ENCODE results near the gene C19orf44.
"Not testable (repeated sequence)": the region's sequence is repeated elsewhere in the genome, so short reads cannot be mapped to it uniquely, and the experiment has no call there.

Gene C19orf44

DNA sequence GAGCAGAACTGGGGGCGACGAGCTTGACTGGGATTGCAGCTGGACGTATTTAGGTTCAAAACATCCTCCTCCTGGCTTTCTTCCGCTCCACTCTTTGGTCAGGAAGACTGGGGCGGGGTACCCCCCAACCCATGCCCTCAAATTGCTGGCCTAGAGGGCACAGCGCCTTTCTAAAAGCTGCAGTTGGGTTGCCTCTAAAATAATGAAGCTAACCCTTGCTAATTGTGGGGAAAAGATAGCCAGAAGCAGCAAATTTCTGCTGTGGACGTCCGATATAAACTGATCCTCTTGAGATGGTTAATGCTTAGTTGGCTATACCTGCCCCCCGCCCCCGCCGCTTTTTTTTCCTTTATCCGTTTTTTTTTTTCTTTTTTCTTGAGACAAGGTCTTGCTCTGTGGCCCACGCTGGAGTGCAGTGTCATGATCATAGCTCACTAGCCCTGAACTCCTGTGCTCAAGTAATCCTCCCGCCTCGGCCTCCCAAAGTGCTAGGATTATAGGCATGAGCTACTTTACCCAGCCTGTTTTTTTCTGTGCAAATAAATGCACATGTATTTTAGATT lies 46.8 kb downstream of the C19orf44 start:
- in situ Hi-C loops (cut with MboI; ENCODE audit: low sequenced_read_pairs) = no loop called here
- DNase-seq (ENCODE audit: low spot score in 2 of 2) = no peak

GRCh38 chr19:16543734-16544133 lies 47.5 kb downstream of the C19orf44 start:
- H3K27me3 ChIP-seq (ENCODE audit: low read depth); H3K4me1 ChIP-seq; in situ Hi-C loops (cut with MboI; ENCODE audit: low sequenced_read_pairs); H3K9me3 ChIP-seq; DNase-seq (ENCODE audit: low spot score in 2 of 2): not testable (repeated sequence)
- H3K36me3 ChIP-seq (replicated peaks) = peaks cover 35% of the 10 kb centered on the region
- H3K4me3 ChIP-seq = peak overlapping the region; percentile 99

More for the DNA sequence above, 46.8 kb downstream of the C19orf44 start:
- peak overlapping the region; percentile 99 for H3K4me3 ChIP-seq
- H3K27me3 ChIP-seq (ENCODE audit: low read depth) = no peaks in the 10 kb centered on the region
- H3K4me1 ChIP-seq = peaks cover 8% of the 10 kb centered on the region
- peaks cover 42% of the 10 kb centered on the region for H3K36me3 ChIP-seq (replicated peaks)
- no peaks in the 10 kb centered on the region for H3K9me3 ChIP-seq

- Histone ChIP-seq H3K4me1 (peaks cover 8% of the 10 kb centered on the region), H3K4me3 (no peak overlapping the region)
- in situ Hi-C loops (cut with MboI; ENCODE audit: low sequenced_read_pairs) = no loop called here
Observed at GRCh38 chr19:16544473-16545231, 48.5 kb downstream of the C19orf44 start.

GRCh38 chr19:16548956-16549355 lies 52.8 kb downstream of the C19orf44 start:
- in situ Hi-C loops (cut with MboI; ENCODE audit: low sequenced_read_pairs) = no loop called here
- Histone ChIP-seq H3K9me3 (no peaks in the 10 kb centered on the region), H3K36me3 (replicated peaks) (peaks cover 17% of the 10 kb centered on the region), H3K4me1 (peaks cover under 1% of the 10 kb centered on the region), H3K27me3 (ENCODE audit: low read depth) (no peaks in the 10 kb centered on the region), H3K4me3 (no peak overlapping the region)
- DNase-seq (ENCODE audit: low spot score in 2 of 2) = no peak

More at GRCh38 chr19:16544473-16545231, 48.5 kb downstream of the C19orf44 start:
- Histone ChIP-seq H3K27me3 (ENCODE audit: low read depth) (no peaks in the 10 kb centered on the region), H3K36me3 (replicated peaks) (peaks cover 27% of the 10 kb centered on the region), H3K9me3 (no peaks in the 10 kb centered on the region)
- no peak for DNase-seq (ENCODE audit: low spot score in 2 of 2)

- DNase-seq (ENCODE audit: low spot score in 2 of 2); H3K4me3 ChIP-seq; H3K4me1 ChIP-seq; in situ Hi-C loops (cut with MboI; ENCODE audit: low sequenced_read_pairs); H3K9me3 ChIP-seq; H3K27me3 ChIP-seq (ENCODE audit: low read depth): not testable (repeated sequence)
- H3K36me3 ChIP-seq (replicated peaks) = peaks cover 24% of the 10 kb centered on the region
Observed at GRCh38 chr19:16551902-16552301, 55.7 kb downstream of the C19orf44 start.

DNA sequence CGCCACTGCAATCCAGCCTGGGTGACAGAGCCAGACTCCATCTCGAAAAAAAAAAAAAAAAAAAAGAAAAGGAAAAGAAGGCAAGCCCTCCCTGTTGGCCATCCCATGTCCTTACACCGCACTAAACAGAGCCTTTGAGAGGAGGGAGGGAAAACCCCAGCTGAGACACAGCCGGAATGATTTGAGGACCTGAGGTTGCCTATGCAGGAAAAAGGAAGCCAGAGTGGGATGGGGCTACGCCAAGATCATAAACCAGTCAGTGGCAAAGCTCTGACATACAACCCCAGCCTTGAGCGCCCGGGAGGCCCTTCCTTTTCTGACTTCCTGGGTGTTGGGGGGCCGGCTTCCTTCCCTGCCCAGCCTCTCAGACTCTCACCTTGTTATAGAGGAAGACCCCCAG lies 58.6 kb downstream of the C19orf44 start:
- peaks cover 31% of the 10 kb centered on the region for H3K36me3 ChIP-seq (replicated peaks)
- H3K4me3 ChIP-seq = no peak overlapping the region
- in situ Hi-C loops (cut with MboI; ENCODE audit: low sequenced_read_pairs) = no loop called here

DNA sequence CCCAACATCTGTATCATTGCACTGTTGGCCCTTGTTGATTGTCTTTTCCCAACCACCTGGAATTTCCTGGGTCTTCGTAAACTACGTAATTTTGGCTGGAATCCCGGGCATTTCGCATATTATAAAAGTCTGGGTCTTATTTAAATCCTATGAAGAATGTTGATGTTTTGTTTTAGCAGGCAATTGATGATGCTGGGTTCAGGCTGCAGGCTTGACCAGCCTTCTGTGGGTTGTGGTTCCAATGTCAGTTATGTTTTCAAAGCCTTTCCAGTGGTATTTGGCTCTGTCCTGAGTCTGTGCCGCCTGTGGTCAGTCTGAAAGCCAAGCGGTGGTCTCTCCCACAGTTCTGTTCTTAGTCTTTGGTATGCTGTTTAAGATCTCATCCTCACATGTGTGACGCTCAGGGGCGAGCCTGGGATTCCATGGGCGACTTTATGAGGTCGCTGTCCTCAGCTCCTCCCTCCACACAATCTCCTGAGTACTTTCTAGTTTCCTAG lies 63.6 kb downstream of the C19orf44 start:
- in situ Hi-C loops (cut with MboI; ENCODE audit: low sequenced_read_pairs) = no loop called here
- DNase-seq (ENCODE audit: low spot score in 2 of 2) = no peak
- Histone ChIP-seq H3K27me3 (ENCODE audit: low read depth) (no peaks in the 10 kb centered on the region), H3K36me3 (replicated peaks) (peaks cover 35% of the 10 kb centered on the region), H3K4me3 (no peak overlapping the region), H3K4me1 (no peaks in the 10 kb centered on the region), H3K9me3 (no peaks in the 10 kb centered on the region)

More for the DNA sequence above, 58.6 kb downstream of the C19orf44 start:
- DNase-seq (ENCODE audit: low spot score in 2 of 2) = no peak
- no peaks in the 10 kb centered on the region for H3K27me3 ChIP-seq (ENCODE audit: low read depth)
- no peaks in the 10 kb centered on the region for H3K9me3 ChIP-seq
- H3K4me1 ChIP-seq = no peaks in the 10 kb centered on the region

DNA sequence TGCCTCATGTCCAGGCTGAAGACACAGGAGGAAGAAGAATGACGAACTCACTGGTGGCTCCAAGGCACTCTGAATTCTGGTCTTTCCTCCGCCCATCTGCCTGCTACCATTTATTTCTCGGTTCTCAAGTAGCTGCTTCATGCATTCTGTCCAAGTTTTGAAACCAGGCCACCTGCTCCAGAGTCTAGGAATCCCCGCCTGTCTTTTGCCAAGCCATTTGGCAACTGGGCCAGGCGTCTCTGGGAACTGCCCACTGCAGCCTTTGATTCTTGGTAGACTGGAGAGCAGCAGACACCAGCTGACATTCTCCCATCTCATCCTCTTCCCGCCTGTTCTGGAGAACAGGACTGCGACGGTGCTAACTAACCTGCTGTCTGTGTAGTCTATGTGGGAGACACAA lies 65.2 kb downstream of the C19orf44 start:
- H3K36me3 ChIP-seq (replicated peaks) = peaks cover 36% of the 10 kb centered on the region
- in situ Hi-C loops (cut with MboI; ENCODE audit: low sequenced_read_pairs) = no loop called here
- DNase-seq (ENCODE audit: low spot score in 2 of 2) = no peak

GRCh38 chr19:16562608-16563025 lies 66.4 kb downstream of the C19orf44 start:
- Histone ChIP-seq H3K9me3 (no peaks in the 10 kb centered on the region), H3K4me1 (no peaks in the 10 kb centered on the region), H3K36me3 (replicated peaks) (peaks cover 45% of the 10 kb centered on the region), H3K27me3 (ENCODE audit: low read depth) (no peaks in the 10 kb centered on the region), H3K4me3 (no peak overlapping the region)
- in situ Hi-C loops (cut with MboI; ENCODE audit: low sequenced_read_pairs) = no loop called here
- no peak for DNase-seq (ENCODE audit: low spot score in 2 of 2)

More for the DNA sequence above, 65.2 kb downstream of the C19orf44 start:
- Histone ChIP-seq H3K9me3 (no peaks in the 10 kb centered on the region), H3K4me1 (no peaks in the 10 kb centered on the region), H3K27me3 (ENCODE audit: low read depth) (no peaks in the 10 kb centered on the region), H3K4me3 (no peak overlapping the region)

- no peaks in the 10 kb centered on the region for H3K27me3 ChIP-seq (ENCODE audit: low read depth)
- DNase-seq (ENCODE audit: low spot score in 2 of 2) = no peak
- no peak overlapping the region for H3K4me3 ChIP-seq
- no peaks in the 10 kb centered on the region for H3K4me1 ChIP-seq
- H3K9me3 ChIP-seq = no peaks in the 10 kb centered on the region
- H3K36me3 ChIP-seq (replicated peaks) = peaks cover 48% of the 10 kb centered on the region
- in situ Hi-C loops (cut with MboI; ENCODE audit: low sequenced_read_pairs) = no loop called here
Observed at GRCh38 chr19:16564842-16565241, 68.6 kb downstream of the C19orf44 start.

- Histone ChIP-seq H3K36me3 (replicated peaks) (peaks cover 49% of the 10 kb centered on the region), H3K9me3 (no peaks in the 10 kb centered on the region), H3K4me3 (no peak overlapping the region), H3K4me1 (peaks cover 2% of the 10 kb centered on the region; the same call in 1 of the 2 replicates), H3K27me3 (ENCODE audit: low read depth) (no peaks in the 10 kb centered on the region)
- in situ Hi-C loops (cut with MboI; ENCODE audit: low sequenced_read_pairs) = no loop called here
- DNase-seq (ENCODE audit: low spot score in 2 of 2) = no peak
Observed at GRCh38 chr19:16566161-16566560, 70.0 kb downstream of the C19orf44 start.

DNA sequence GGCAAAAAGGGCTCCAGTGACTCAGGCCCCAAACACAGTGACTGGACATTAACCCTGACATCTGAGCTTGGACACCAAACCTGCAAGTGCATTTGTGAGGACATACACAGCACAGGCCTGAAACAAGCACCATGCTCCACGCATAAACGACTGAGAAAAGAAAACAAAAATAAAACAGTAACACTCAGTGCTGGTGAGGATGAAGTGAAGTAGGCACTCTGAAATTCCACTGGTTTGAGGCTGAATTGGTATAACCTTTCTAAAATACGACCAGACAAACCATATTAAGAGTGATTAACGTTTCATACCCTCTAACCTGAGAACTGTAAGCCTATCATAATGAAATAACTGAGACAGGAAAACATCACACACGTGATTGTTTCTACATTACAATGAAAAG lies 70.5 kb downstream of the C19orf44 start:
- Histone ChIP-seq H3K4me3 (no peak overlapping the region), H3K9me3 (no peaks in the 10 kb centered on the region), H3K36me3 (replicated peaks) (peaks cover 45% of the 10 kb centered on the region), H3K27me3 (ENCODE audit: low read depth) (no peaks in the 10 kb centered on the region), H3K4me1 (peaks cover 4% of the 10 kb centered on the region; the same call in 1 of the 2 replicates)
- in situ Hi-C loops (cut with MboI; ENCODE audit: low sequenced_read_pairs) = no loop called here
- no peak for DNase-seq (ENCODE audit: low spot score in 2 of 2)

DNA sequence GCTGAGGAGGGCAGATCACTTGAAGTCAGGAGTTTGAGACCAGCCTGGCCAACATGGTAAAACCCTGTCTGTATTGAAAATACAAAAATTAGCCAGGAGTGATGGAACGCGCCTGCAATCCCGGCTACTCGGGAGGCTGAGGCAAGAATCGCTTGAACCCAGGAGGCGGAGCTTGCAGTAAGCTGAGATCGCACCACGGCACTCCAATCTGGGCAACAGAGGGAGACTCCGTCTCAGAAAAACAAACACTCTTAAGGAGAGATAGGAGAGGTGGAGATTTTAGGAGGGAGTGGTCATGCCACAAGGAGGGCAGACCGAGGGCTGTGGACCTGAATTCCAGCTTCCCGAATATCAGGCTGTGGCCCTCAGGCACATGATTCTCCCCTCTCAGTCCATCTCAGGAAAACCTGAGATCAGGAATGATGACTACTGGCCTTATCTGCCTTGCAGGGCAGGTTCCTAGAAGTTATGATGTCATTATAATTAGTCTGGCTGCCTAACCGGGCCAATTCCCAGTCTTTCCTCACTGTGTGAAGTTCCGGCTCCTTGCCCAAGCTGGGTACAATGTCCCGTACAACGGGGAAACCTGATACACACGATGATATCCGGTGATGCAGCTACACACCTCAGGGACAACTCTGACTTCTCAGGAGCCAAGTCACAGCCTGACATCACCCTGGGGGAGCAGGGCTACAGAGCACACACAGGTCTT lies 73.6 kb downstream of the C19orf44 start:
- Histone ChIP-seq H3K4me3 (no peak overlapping the region), H3K27me3 (ENCODE audit: low read depth) (no peaks in the 10 kb centered on the region), H3K36me3 (replicated peaks) (peaks cover 39% of the 10 kb centered on the region), H3K9me3 (no peaks in the 10 kb centered on the region), H3K4me1 (peaks cover 9% of the 10 kb centered on the region)
- DNase-seq (ENCODE audit: low spot score in 2 of 2) = no peak
- in situ Hi-C loops (cut with MboI; ENCODE audit: low sequenced_read_pairs) = no loop called here
